K562 (cell line): Measurements from ENCODE around the gene RNU11. TPM values are rescaled to one million over a fixed set of nuclear protein-coding genes. Genes with fewer than 3 reads are reported as not detected.

Experiments used
- BRD9 ChIP-seq: fragments of 450-650 bp; IDR thresholded peaks from 2 replicates; pipeline ENCODE4 v1.6.1; 2018; ENCODE audit warnings: low read depth; ENCODE audit not compliant: partially characterized antibody
- CEBPB ChIP-seq: fragments of 450-650 bp; IDR thresholded peaks from 2 replicates; pipeline ENCODE4 v1.6.1; 2016; ENCODE audit warnings: missing genetic modification characterization, missing compliant biosample characterization
- E2F3 ChIP-seq: fragments of 250-450 bp; sonication (Bioruptor Pico); IDR thresholded peaks from 2 replicates; pipeline ENCODE4 v1.4.0; 2020; ENCODE audit warnings: mild to moderate bottlenecking
- EP300 ChIP-seq: IDR thresholded peaks from 2 replicates; pipeline ENCODE4 v1.6.1; 2012; ENCODE audit warnings: low read length, improper control_type of control experiment
- EWSR1 ChIP-seq: fragments of 450-650 bp; IDR thresholded peaks from 2 replicates; pipeline ENCODE4 v1.6.1; 2018; ENCODE audit warnings: borderline replicate concordance, mild to moderate bottlenecking, low read depth, moderate library complexity; ENCODE audit not compliant: partially characterized antibody
- NFYB ChIP-seq: IDR thresholded peaks from 2 replicates; pipeline ENCODE4 v1.6.1; 2011; ENCODE audit warnings: mild to moderate bottlenecking, moderate library complexity; ENCODE audit not compliant: insufficient read length; ENCODE audit errors: extremely low read depth
- POLR2AphosphoS5 ChIP-seq: IDR thresholded peaks from 2 replicates; pipeline ENCODE4 v1.6.1; 2011; ENCODE audit warnings: mild to moderate bottlenecking, low read depth, low read length, moderate library complexity; ENCODE audit not compliant: control insufficient read depth, insufficient read depth
- POLR2B ChIP-seq: fragments of 450-650 bp; IDR thresholded peaks from 2 replicates; pipeline ENCODE4 v1.6.1; 2018; ENCODE audit warnings: low read depth; ENCODE audit not compliant: partially characterized antibody
- RBM34 ChIP-seq: fragments of 200-400 bp; formaldehyde crosslinking; IDR thresholded peaks from 2 replicates; pipeline ENCODE4 v1.6.1; 2018; ENCODE audit warnings: low read length, borderline replicate concordance; ENCODE audit not compliant: insufficient read depth
- TEAD2 ChIP-seq: fragments of 450-650 bp; IDR thresholded peaks from 2 replicates; pipeline ENCODE4 v1.6.1; 2016; ENCODE audit warnings: missing genetic modification characterization, control low read depth, missing compliant biosample characterization
- THRAP3 ChIP-seq: fragments of 450-650 bp; IDR thresholded peaks from 2 replicates; pipeline ENCODE4 v1.6.1; 2016; ENCODE audit warnings: mild to moderate bottlenecking, inconsistent platforms, borderline replicate concordance
- ZNF146 ChIP-seq: IDR thresholded peaks from one replicate; pipeline ENCODE4 v1.6.1; 2018; ENCODE audit warnings: missing compliant biosample characterization; ENCODE audit not compliant: unreplicated experiment
- ZNF197 ChIP-seq: fragments of 200-800 bp; sonication (Bioruptor generic); IDR thresholded peaks from 2 replicates; pipeline ENCODE4 v1.6.1; 2016; ENCODE audit warnings: low read depth, missing genetic modification characterization, missing compliant biosample characterization
- ZNF217 ChIP-seq: sonication (generic); formaldehyde crosslinking; IDR thresholded peaks from 2 replicates; pipeline ENCODE4 v1.8.0; 2022; ENCODE audit warnings: mild to moderate bottlenecking, missing genetic modification reagents
- ZNF785 ChIP-seq: fragments of 250-450 bp; sonication (Bioruptor Pico); IDR thresholded peaks from 2 replicates; pipeline ENCODE4 v1.4.0; 2020; ENCODE audit warnings: mild to moderate bottlenecking
- polyA plus RNA-seq, 8 experiments: library from polyadenylated mRNA; depleted of rRNA in 4 of 8; stranded (reverse) in 5 of 8; unstranded in 3 of 8; fragments of >200 nt; fragmentation: Nextera tagmentation in 2 of 8; fragmentation: Illumina TruSeq in 1 of 8; extraction: Ambion mirVana in 2 of 8; extraction: Trizol in 1 of 8; gene quantifications; 2 replicates each; pipeline versions ENCODE4 v1.2.1 to v1.2.3, GENCODE V29; 2011 to 2014; ENCODE audit warnings: inconsistent platforms in 1 of 8, missing spikeins in 1 of 8
- total RNA-seq, 7 experiments: library from RNA; depleted of rRNA in 6 of 7; stranded (reverse); fragments of >200 nt in 6 of 7; fragmentation: Illumina TruSeq in 2 of 7; extraction: Trizol in 2 of 7; gene quantifications; 2 replicates each; pipeline versions ENCODE4 v1.2.1 to v1.2.3, GENCODE V29; 2011 to 2021; ENCODE audit warnings: low replicate concordance in 1 of 7
- TF ChIP-seq, protein P1 (sequence below), 2 experiments: fragments of 450-650 bp in 1 of 2; sonication (generic) in 1 of 2; formaldehyde crosslinking; conservative IDR thresholded peaks; 2 replicates each; pipeline versions ENCODE4 v1.4.0 to v1.8.1; 2020 to 2022; ENCODE audit warnings: mild to moderate bottlenecking in 1 of 2, missing genetic modification reagents in 1 of 2
- TF ChIP-seq, protein P2 (sequence below): fragments of 450-650 bp; formaldehyde crosslinking; IDR thresholded peaks from 2 replicates; pipeline ENCODE4 v1.4.0; 2022; ENCODE audit warnings: missing genetic modification characterization
- TF ChIP-seq, protein P3 (sequence below), 2 experiments: IDR thresholded peaks; 2 replicates each; pipeline ENCODE4 v1.6.1; 2012; ENCODE audit warnings: improper control_type of control experiment in 2 of 2, low read depth in 2 of 2, low read length in 2 of 2, borderline replicate concordance in 1 of 2
- TF ChIP-seq, protein P4 (sequence below): fragments of 250-450 bp; sonication (Bioruptor Pico); IDR thresholded peaks from 2 replicates; pipeline ENCODE4 v1.8.0; 2022; ENCODE audit warnings: moderate library complexity, mild to moderate bottlenecking, inconsistent platforms
- TF ChIP-seq, protein P5 (sequence below): sonication (generic); formaldehyde crosslinking; IDR thresholded peaks from 2 replicates; pipeline ENCODE4 v1.5.0; 2020; ENCODE audit warnings: missing genetic modification reagents

Gene RNU11
- total and polyA plus RNA-seq, 9 of the 15 experiments (the other 6 are each of a cell fraction or from before 2014, with no cell fraction given): not detected

DNA sequence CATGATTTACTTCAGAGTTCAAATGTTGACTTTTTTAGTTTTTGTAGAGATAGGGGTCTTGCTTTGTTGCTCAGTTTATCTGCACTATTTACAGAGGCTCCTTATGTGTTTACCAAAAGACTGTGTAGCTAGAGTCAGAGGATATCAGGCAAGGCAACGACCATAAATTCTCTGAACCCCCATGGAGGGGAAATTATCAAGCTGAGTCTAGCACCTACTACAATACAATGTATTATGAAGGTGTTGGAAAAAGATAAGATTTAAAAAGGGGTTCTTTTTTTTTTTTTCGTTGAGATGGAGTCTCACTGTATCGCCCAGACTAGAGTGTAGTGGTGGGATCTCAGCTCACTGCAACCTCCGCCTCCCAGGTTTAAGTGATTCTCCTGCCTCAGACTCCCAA lies 36.5 kb downstream of the RNU11 start (continued):
- TF ChIP-seq TEAD2 (tag) (no peak), ZNF146 (CRISPR knock-in tag) (no peak), EP300 (peak; percentile 23; the same call in 1 of the 2 replicates), THRAP3 (no peak), CEBPB (tag) (no peak), EWSR1 (no peak), BRD9 (no peak), E2F3 (CRISPR knock-in tag) (no peak), POLR2B (no peak), ZNF217 (no peak), ZNF197 (CRISPR knock-in tag) (no peak), RBM34 (no peak), NFYB (no peak), POLR2AphosphoS5 (peak; percentile 34; the same call in 1 of the 2 replicates), ZNF785 (CRISPR knock-in tag) (no peak)
- TF ChIP-seq, protein P1, sequence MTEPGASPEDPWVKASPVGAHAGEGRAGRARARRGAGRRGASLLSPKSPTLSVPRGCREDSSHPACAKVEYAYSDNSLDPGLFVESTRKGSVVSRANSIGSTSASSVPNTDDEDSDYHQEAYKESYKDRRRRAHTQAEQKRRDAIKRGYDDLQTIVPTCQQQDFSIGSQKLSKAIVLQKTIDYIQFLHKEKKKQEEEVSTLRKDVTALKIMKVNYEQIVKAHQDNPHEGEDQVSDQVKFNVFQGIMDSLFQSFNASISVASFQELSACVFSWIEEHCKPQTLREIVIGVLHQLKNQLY (CRISPR knock-in tag; conservative IDR thresholded peaks at IDR 0.05): no peak
- TF ChIP-seq, protein P2, sequence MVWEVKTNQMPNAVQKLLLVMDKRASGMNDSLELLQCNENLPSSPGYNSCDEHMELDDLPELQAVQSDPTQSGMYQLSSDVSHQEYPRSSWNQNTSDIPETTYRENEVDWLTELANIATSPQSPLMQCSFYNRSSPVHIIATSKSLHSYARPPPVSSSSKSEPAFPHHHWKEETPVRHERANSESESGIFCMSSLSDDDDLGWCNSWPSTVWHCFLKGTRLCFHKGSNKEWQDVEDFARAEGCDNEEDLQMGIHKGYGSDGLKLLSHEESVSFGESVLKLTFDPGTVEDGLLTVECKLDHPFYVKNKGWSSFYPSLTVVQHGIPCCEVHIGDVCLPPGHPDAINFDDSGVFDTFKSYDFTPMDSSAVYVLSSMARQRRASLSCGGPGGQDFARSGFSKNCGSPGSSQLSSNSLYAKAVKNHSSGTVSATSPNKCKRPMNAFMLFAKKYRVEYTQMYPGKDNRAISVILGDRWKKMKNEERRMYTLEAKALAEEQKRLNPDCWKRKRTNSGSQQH (CRISPR knock-in tag): no peak
- TF ChIP-seq, protein P3, sequence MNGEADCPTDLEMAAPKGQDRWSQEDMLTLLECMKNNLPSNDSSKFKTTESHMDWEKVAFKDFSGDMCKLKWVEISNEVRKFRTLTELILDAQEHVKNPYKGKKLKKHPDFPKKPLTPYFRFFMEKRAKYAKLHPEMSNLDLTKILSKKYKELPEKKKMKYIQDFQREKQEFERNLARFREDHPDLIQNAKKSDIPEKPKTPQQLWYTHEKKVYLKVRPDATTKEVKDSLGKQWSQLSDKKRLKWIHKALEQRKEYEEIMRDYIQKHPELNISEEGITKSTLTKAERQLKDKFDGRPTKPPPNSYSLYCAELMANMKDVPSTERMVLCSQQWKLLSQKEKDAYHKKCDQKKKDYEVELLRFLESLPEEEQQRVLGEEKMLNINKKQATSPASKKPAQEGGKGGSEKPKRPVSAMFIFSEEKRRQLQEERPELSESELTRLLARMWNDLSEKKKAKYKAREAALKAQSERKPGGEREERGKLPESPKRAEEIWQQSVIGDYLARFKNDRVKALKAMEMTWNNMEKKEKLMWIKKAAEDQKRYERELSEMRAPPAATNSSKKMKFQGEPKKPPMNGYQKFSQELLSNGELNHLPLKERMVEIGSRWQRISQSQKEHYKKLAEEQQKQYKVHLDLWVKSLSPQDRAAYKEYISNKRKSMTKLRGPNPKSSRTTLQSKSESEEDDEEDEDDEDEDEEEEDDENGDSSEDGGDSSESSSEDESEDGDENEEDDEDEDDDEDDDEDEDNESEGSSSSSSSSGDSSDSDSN (IDR thresholded peaks at IDR 0.05; ENCODE audit: borderline replicate concordance in 1 of 2, low read depth in 2 of 2, low read length in 2 of 2): no peak
- TF ChIP-seq, protein P4, sequence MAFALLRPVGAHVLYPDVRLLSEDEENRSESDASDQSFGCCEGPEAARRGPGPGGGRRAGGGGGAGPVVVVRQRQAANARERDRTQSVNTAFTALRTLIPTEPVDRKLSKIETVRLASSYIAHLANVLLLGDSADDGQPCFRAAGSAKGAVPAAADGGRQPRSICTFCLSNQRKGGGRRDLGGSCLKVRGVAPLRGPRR (CRISPR knock-in tag): no peak
- TF ChIP-seq, protein P5, sequence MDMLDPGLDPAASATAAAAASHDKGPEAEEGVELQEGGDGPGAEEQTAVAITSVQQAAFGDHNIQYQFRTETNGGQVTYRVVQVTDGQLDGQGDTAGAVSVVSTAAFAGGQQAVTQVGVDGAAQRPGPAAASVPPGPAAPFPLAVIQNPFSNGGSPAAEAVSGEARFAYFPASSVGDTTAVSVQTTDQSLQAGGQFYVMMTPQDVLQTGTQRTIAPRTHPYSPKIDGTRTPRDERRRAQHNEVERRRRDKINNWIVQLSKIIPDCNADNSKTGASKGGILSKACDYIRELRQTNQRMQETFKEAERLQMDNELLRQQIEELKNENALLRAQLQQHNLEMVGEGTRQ: no peak
